Body of pancreas (tissue), 4 donors: Measurements from ENCODE around the gene NUDT7.

Source experiments
- POLR2A ChIP-seq, 3 donors: fragments of 450-650 bp; IDR thresholded peaks; one replicate each; pipeline ENCODE4 v1.6.1; 2016; ENCODE audit warnings: antibody characterized with exemption in 3 of 3, mild to moderate bottlenecking in 2 of 3
- TF ChIP-seq, protein P1 (sequence below), 7 experiments: fragments of 450-650 bp in 4 of 7; fragments of 200-600 bp in 3 of 7; sonication (generic) in 3 of 7; IDR thresholded peaks; one replicate each; pipeline ENCODE4 v1.5.1; 2016 to 2019; ENCODE audit warnings: antibody characterized with exemption in 7 of 7

DNA sequence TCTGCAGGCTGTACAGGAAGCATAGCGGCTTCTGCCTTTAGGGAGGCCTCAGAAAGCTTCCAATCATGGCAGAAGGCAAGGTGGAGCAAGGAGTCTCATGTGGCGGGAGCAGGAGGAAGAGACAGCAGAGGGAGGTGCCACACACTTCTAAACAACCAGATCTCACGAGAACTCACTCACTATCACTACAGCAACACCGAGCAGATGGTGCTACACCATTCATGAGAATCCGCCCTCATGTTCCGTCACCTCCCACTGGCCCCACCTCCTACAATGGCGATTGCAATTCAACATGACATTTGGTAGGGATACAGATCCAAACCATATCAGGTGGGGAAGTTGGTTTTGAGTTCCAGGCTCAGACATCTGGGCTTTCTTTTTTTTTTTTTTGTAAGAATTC is 31.9 kb upstream of the NUDT7 start:
- TF ChIP-seq, protein P1, sequence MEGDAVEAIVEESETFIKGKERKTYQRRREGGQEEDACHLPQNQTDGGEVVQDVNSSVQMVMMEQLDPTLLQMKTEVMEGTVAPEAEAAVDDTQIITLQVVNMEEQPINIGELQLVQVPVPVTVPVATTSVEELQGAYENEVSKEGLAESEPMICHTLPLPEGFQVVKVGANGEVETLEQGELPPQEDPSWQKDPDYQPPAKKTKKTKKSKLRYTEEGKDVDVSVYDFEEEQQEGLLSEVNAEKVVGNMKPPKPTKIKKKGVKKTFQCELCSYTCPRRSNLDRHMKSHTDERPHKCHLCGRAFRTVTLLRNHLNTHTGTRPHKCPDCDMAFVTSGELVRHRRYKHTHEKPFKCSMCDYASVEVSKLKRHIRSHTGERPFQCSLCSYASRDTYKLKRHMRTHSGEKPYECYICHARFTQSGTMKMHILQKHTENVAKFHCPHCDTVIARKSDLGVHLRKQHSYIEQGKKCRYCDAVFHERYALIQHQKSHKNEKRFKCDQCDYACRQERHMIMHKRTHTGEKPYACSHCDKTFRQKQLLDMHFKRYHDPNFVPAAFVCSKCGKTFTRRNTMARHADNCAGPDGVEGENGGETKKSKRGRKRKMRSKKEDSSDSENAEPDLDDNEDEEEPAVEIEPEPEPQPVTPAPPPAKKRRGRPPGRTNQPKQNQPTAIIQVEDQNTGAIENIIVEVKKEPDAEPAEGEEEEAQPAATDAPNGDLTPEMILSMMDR (IDR thresholded peaks at IDR 0.05) = no peak
- no peak for TF ChIP-seq POLR2A (IDR thresholded peaks at IDR 0.05)
